Left lung (tissue), 10 donors: ENCODE results near the gene MMEL1. TPM values are rescaled to one million over a fixed set of nuclear protein-coding genes. Genes with fewer than 3 reads are reported as not detected.

Source experiments
- ATAC-seq: fragments of 200-7000 bp; cut with Tn5 transposase; one replicate; pipeline ENCODE4 v1.9.1; 2020; ENCODE audit warnings: moderate library complexity
- DNase-seq, 4 donors: peaks; one replicate each; pipeline ENCODE4 v3.0.0-alpha.2; 2013 to 2020
- H3K27ac ChIP-seq, 2 donors: fragments of 200-600 bp; sonication (generic) in 1 of 2; one replicate each; pipeline versions ENCODE4 v1.5.0 to v1.8.0; 2020 to 2021
- H3K27me3 ChIP-seq, 2 donors: fragments of 200-600 bp; sonication (generic) in 1 of 2; one replicate each; pipeline versions ENCODE4 v1.5.0 to v1.8.0; 2020 to 2021
- H3K36me3 ChIP-seq, 2 donors: fragments of 200-600 bp; sonication (generic) in 1 of 2; one replicate each; pipeline versions ENCODE4 v1.5.0 to v1.8.0; 2020 to 2021
- H3K4me1 ChIP-seq, 2 donors: fragments of 200-600 bp; one replicate each; pipeline ENCODE4 v1.8.0; 2021
- H3K4me3 ChIP-seq, 2 donors: fragments of 200-600 bp; sonication (generic) in 1 of 2; one replicate each; pipeline versions ENCODE4 v1.5.0 to v1.8.0; 2020 to 2021; ENCODE audit warnings: mild to moderate bottlenecking in 1 of 2
- H3K9me3 ChIP-seq, 2 donors: fragments of 200-600 bp; sonication (generic) in 1 of 2; one replicate each; pipeline versions ENCODE4 v1.5.0 to v1.8.0; 2020 to 2021
- CTCF ChIP-seq, 2 donors: fragments of 200-600 bp; sonication (generic) in 1 of 2; IDR thresholded peaks; one replicate each; pipeline versions ENCODE4 v1.5.0 to v1.8.0; 2021; ENCODE audit warnings: antibody characterized with exemption in 2 of 2
- intact Hi-C, 2 donors: fragments of 100-400 bp; cut with DNase I; formaldehyde crosslinking; loops; one replicate each; pipeline versions ENCODE4 v1.11.2 to v1.14.2; 2022
- polyA plus RNA-seq, 6 donors: library from polyadenylated mRNA; unstranded; fragments of 120-200 nt; gene quantifications; one replicate each; pipeline ENCODE4 v1.2.1, GENCODE V29; 2013; ENCODE audit not compliant: insufficient read length in 6 of 6
- total RNA-seq, 2 donors: library from RNA; stranded (reverse); fragmentation: NEBNext Ultra II Directional; extraction: Animal tissue kit (Norgen Biotek cat#: 25700); gene quantifications; one replicate each; pipeline ENCODE4 v1.2.1, GENCODE V29; 2021
- donor health status: DM: no; HTN: yes; CAD: no.
- donor health status: DM: no; HTN: no; CAD: no.

Gene MMEL1
- total and polyA plus RNA-seq, 8 donors: 3.4 to 9.1 (median 3.9) TPM

GRCh38 chr1:2548068-2548589 lies 84.7 kb downstream of the MMEL1 start:
- intact Hi-C loops: loop anchor here in 1 of 2 donors (10.0 kb wide), 1 partner anchor 133 kb away; the partner anchor contains the start of gene PEX10
- Histone ChIP-seq H3K36me3 (no peaks in the 10 kb centered on the region), H3K27me3 (no peaks in the 10 kb centered on the region), H3K4me1 (peaks cover 31 to 66% of the 10 kb centered on the region in 2 donors), H3K4me3 (peak overlapping the region in 1 of 2 donors; percentile 61), H3K9me3 (no peaks in the 10 kb centered on the region), H3K27ac (peak overlapping the region; percentile 97)
- peak; percentile 97 for TF ChIP-seq CTCF (IDR thresholded peaks at IDR 0.05)
- ATAC-seq: peak; percentile 68
- DNase-seq: peak in 3 of 4 donors; percentile 82 to 96 (median 90)

- no peak for DNase-seq
- ATAC-seq: no peak
- Histone ChIP-seq H3K9me3 (no peaks in the 10 kb centered on the region), H3K4me1 (peaks cover 31 to 66% of the 10 kb centered on the region in 2 donors), H3K27ac (peak overlapping the region; percentile 97), H3K4me3 (peak overlapping the region; percentile 55 to 61), H3K36me3 (no peaks in the 10 kb centered on the region), H3K27me3 (no peaks in the 10 kb centered on the region)
- intact Hi-C loops: loop anchor here in 1 of 2 donors (10.0 kb wide), 1 partner anchor 133 kb away; the partner anchor contains the start of gene PEX10
- no peak for TF ChIP-seq CTCF (IDR thresholded peaks at IDR 0.05)
These were observed 85.4 kb downstream of the MMEL1 start for GRCh38 chr1:2547210-2548067.

GRCh38 chr1:2546515-2547209 lies 86.2 kb downstream of the MMEL1 start:
- H3K36me3 ChIP-seq: no peaks in the 10 kb centered on the region

GRCh38 chr1:2545754-2546514 lies 86.9 kb downstream of the MMEL1 start:
- H3K4me1 ChIP-seq: peaks cover 31 to 74% of the 10 kb centered on the region in 2 donors
- no peaks in the 10 kb centered on the region for H3K9me3 ChIP-seq
- peak overlapping the region; percentile 97 for H3K27ac ChIP-seq
- DNase-seq (peak in 3 of 4 donors; percentile 86 to 98 (median 95)), ATAC-seq (peak; percentile 72)
- H3K36me3 ChIP-seq: no peaks in the 10 kb centered on the region
- peak overlapping the region; percentile 55 to 61 for H3K4me3 ChIP-seq
- peaks cover 3 to 11% of the 10 kb centered on the region in 2 donors for H3K27me3 ChIP-seq
- intact Hi-C loops: loop anchor here in 1 of 2 donors (10.0 kb wide), 1 partner anchor 131 kb away; the partner anchor contains the start of gene PEX10
- TF ChIP-seq CTCF (IDR thresholded peaks at IDR 0.05): no peak

More at GRCh38 chr1:2546515-2547209, 86.2 kb downstream of the MMEL1 start:
- Histone ChIP-seq H3K4me1 (peaks cover 31 to 68% of the 10 kb centered on the region in 2 donors), H3K27ac (peak overlapping the region; percentile 97), H3K27me3 (peaks cover 0 to 4% of the 10 kb centered on the region in 2 donors), H3K4me3 (peak overlapping the region; percentile 55 to 61), H3K9me3 (no peaks in the 10 kb centered on the region)
- peak in 1 of 2 donors; percentile 55 for TF ChIP-seq CTCF (IDR thresholded peaks at IDR 0.05)
- intact Hi-C loops: loop anchor here in 1 of 2 donors (10.0 kb wide), 1 partner anchor 132 kb away; the partner anchor contains the start of gene PEX10
- DNase-seq: peak in 3 of 4 donors; percentile 80 to 97 (median 94)
- ATAC-seq: peak; percentile 79
